ENCODE data around the gene ATP2A2.

DNA sequence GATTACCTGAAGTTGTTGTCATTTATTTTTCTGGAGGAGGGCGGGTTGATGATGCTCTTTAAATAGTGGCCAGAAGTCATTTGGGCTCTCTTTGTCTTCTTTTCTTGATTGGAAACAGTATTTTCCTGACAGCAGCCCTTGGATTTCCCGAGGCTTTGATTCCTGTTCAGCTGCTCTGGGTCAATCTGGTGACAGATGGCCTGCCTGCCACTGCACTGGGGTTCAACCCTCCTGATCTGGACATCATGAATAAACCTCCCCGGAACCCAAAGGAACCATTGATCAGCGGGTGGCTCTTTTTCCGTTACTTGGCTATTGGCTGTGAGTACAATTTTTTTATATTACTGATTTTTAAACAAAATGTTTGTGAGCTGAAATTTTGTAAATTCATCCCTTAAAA is 62.1 kb downstream of the ATP2A2 start:
- TF ChIP-seq, protein P1, sequence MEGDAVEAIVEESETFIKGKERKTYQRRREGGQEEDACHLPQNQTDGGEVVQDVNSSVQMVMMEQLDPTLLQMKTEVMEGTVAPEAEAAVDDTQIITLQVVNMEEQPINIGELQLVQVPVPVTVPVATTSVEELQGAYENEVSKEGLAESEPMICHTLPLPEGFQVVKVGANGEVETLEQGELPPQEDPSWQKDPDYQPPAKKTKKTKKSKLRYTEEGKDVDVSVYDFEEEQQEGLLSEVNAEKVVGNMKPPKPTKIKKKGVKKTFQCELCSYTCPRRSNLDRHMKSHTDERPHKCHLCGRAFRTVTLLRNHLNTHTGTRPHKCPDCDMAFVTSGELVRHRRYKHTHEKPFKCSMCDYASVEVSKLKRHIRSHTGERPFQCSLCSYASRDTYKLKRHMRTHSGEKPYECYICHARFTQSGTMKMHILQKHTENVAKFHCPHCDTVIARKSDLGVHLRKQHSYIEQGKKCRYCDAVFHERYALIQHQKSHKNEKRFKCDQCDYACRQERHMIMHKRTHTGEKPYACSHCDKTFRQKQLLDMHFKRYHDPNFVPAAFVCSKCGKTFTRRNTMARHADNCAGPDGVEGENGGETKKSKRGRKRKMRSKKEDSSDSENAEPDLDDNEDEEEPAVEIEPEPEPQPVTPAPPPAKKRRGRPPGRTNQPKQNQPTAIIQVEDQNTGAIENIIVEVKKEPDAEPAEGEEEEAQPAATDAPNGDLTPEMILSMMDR (IDR thresholded peaks at IDR 0.05; ENCODE audit: low read depth, low read length, missing input control) = no peak
- TF ChIP-seq YY1 (IDR thresholded peaks at IDR 0.05) (no peak), RXRA (IDR thresholded peaks at IDR 0.05) (no peak), HNF4G (IDR thresholded peaks at IDR 0.05) (no peak), TAF1 (conservative IDR thresholded peaks at IDR 0.05) (no peak), JUND (IDR thresholded peaks at IDR 0.05) (no peak), RAD21 (IDR thresholded peaks at IDR 0.05) (no peak), GABPA (IDR thresholded peaks at IDR 0.05 in 1 of 2, conservative IDR thresholded peaks at IDR 0.05 in 1 of 2) (no peak)

Data from liver (tissue), 3 donors.